Measurements from ENCODE around the gene CIAPIN1. TPM values are rescaled to one million over a fixed set of nuclear protein-coding genes. Genes with fewer than 3 reads are reported as not detected.
A peak's percentile ranks its signal among the peaks of the same experiment; 100 is the strongest.

CIAPIN1 gene
- total RNA-seq, 2 donors from 2014 or later, result 54.9 to 67.4 TPM

GRCh38 chr16:57479205-57479975, 32.2 kb upstream of the CIAPIN1 start:
- TF ChIP-seq CTCF (IDR thresholded peaks at IDR 0.05), result no peak
- H3K9ac ChIP-seq (ENCODE audit: low read depth in 2 of 2, low read length in 2 of 2), result peak overlapping the region; percentile 48 to 73
- intact Hi-C loops (cut with DNase I), result no loop called here
- H3K4me1 ChIP-seq, result peaks cover 10% of the 10 kb centered on the region
- H3K4me3 ChIP-seq, result peak overlapping the region; percentile 31
- no peaks in the 10 kb centered on the region for H3K9me3 ChIP-seq
- peak overlapping the region; percentile 92 for H3K27ac ChIP-seq
- no peaks in the 10 kb centered on the region for H3K27me3 ChIP-seq
- DNase-seq, result peak; percentile 91
- H3K36me3 ChIP-seq, result no peaks in the 10 kb centered on the region

GRCh38 chr16:57478396-57479204, 31.4 kb upstream of the CIAPIN1 start:
- H3K4me1 ChIP-seq, result peaks cover 10% of the 10 kb centered on the region
- intact Hi-C loops (cut with DNase I), result no loop called here
- H3K36me3 ChIP-seq, result no peaks in the 10 kb centered on the region

GRCh38 chr16:57477531-57478202, 30.5 kb upstream of the CIAPIN1 start:
- Histone ChIP-seq H3K9me3 (no peaks in the 10 kb centered on the region), H3K27ac (no peak overlapping the region), H3K27me3 (no peaks in the 10 kb centered on the region), H3K36me3 (no peaks in the 10 kb centered on the region), H3K4me1 (peaks cover 10% of the 10 kb centered on the region), H3K4me3 (no peak overlapping the region), H3K9ac (ENCODE audit: low read depth in 2 of 2, low read length in 2 of 2) (peak overlapping the region in 1 of 2 donors; percentile 4)
- intact Hi-C loops (cut with DNase I), result no loop called here
- TF ChIP-seq CTCF (IDR thresholded peaks at IDR 0.05), result no peak
- DNase-seq, result no peak

More at GRCh38 chr16:57478396-57479204, 31.4 kb upstream of the CIAPIN1 start:
- DNase-seq, result no peak
- Histone ChIP-seq H3K27ac (no peak overlapping the region), H3K9ac (ENCODE audit: low read depth in 2 of 2, low read length in 2 of 2) (peak overlapping the region; percentile 48 to 73), H3K27me3 (no peaks in the 10 kb centered on the region), H3K9me3 (no peaks in the 10 kb centered on the region), H3K4me3 (peak overlapping the region; percentile 31)
- no peak for TF ChIP-seq CTCF (IDR thresholded peaks at IDR 0.05)

GRCh38 chr16:57476546-57477410, 29.6 kb upstream of the CIAPIN1 start:
- Histone ChIP-seq H3K36me3 (no peaks in the 10 kb centered on the region), H3K4me1 (peaks cover 10% of the 10 kb centered on the region), H3K9me3 (no peaks in the 10 kb centered on the region), H3K4me3 (no peak overlapping the region), H3K27ac (no peak overlapping the region), H3K27me3 (no peaks in the 10 kb centered on the region), H3K9ac (ENCODE audit: low read depth in 2 of 2, low read length in 2 of 2) (peak overlapping the region in 1 of 2 donors; percentile 12)
- intact Hi-C loops (cut with DNase I), result no loop called here
- TF ChIP-seq CTCF (IDR thresholded peaks at IDR 0.05), result no peak
- no peak for DNase-seq

Data from colonic mucosa (tissue), 4 donors.